ENCODE measurements around the gene C1orf159. TPM values are rescaled to one million over a fixed set of nuclear protein-coding genes. Genes with fewer than 3 reads are reported as not detected.

C1orf159 gene
- total and polyA plus RNA-seq, 2 of the 8 experiments (the other 6 are each of a cell fraction or from before 2014, with no cell fraction given) = 10.0 to 10.9 TPM

- TF ChIP-seq KDM5A (IDR thresholded peaks at IDR 0.05; ENCODE audit: low read length) = no peak
- TF ChIP-seq SIX5 (IDR thresholded peaks at IDR 0.05; ENCODE audit: low read depth, low read length) = no peak
- no peak for TF ChIP-seq EP300 (IDR thresholded peaks at IDR 0.05; ENCODE audit: borderline replicate concordance in 1 of 2, low read depth in 2 of 2, low read length in 2 of 2)
- no peak for TF ChIP-seq TEAD4 (IDR thresholded peaks at IDR 0.05; ENCODE audit: low read depth, low read length)
- TF ChIP-seq FOSL1 (IDR thresholded peaks at IDR 0.05; ENCODE audit: insufficient read depth, low read depth, low read length) = no peak
Observed at GRCh38 chr1:1130206-1131120, 14.6 kb upstream of the C1orf159 start (continued).

Data from H1 (cell line).